H9 (cell line): Measurements from ENCODE around the gene ADSS2. TPM values are rescaled to one million over a fixed set of nuclear protein-coding genes. Genes with fewer than 3 reads are reported as not detected.
"Not testable (repeated sequence)": the region's sequence is repeated elsewhere in the genome, so short reads cannot be mapped to it uniquely, and the experiment has no call there.

Experiments used
- DNase-seq: peaks from one replicate; pipeline ENCODE4 v3.0.0-alpha.2; 2017
- H2AFZ ChIP-seq: one replicate; pipeline ENCODE4 v1.6.1; 2013; ENCODE audit warnings: mild to moderate bottlenecking, low read length, control low read depth, moderate library complexity
- H2AK5ac ChIP-seq: 2 replicates; pipeline ENCODE4 v1.6.1; 2013; ENCODE audit warnings: low read length, control low read depth, mixed read lengths; ENCODE audit not compliant: insufficient read length
- H2BK120ac ChIP-seq: one replicate; pipeline ENCODE4 v1.6.1; 2013; ENCODE audit warnings: low read depth, mild to moderate bottlenecking, low read length, control low read depth, inconsistent platforms; ENCODE audit not compliant: poor library complexity, severe bottlenecking
- H2BK12ac ChIP-seq: 2 replicates; pipeline ENCODE4 v1.6.1; 2013; ENCODE audit warnings: low read length, control low read depth, mixed read lengths, low read depth; ENCODE audit not compliant: insufficient read length
- H2BK15ac ChIP-seq: 2 replicates; pipeline ENCODE4 v1.6.1; 2013; ENCODE audit warnings: low read depth, low read length, control low read depth
- H2BK20ac ChIP-seq: one replicate; pipeline ENCODE4 v1.6.1; 2013; ENCODE audit warnings: low read depth, mild to moderate bottlenecking, low read length, control low read depth, inconsistent platforms; ENCODE audit not compliant: poor library complexity, severe bottlenecking
- H2BK5ac ChIP-seq: 2 replicates; pipeline ENCODE4 v1.6.1; 2013; ENCODE audit warnings: low read length, control low read depth, mixed read lengths; ENCODE audit not compliant: insufficient read length
- H3K14ac ChIP-seq: 2 replicates; pipeline ENCODE4 v1.6.1; 2013; ENCODE audit warnings: low read length, control low read depth; ENCODE audit not compliant: insufficient read depth
- H3K18ac ChIP-seq: 2 replicates; pipeline ENCODE4 v1.6.1; 2013; ENCODE audit warnings: low read depth, mild to moderate bottlenecking, mixed read lengths, low read length, control low read depth; ENCODE audit not compliant: insufficient read length
- H3K23ac ChIP-seq: 2 replicates; pipeline ENCODE4 v1.6.1; 2013; ENCODE audit warnings: low read length, control low read depth, mixed read lengths, low read depth; ENCODE audit not compliant: insufficient read length
- H3K23me2 ChIP-seq: 2 replicates; pipeline ENCODE4 v1.6.1; 2013; ENCODE audit warnings: low read depth, mild to moderate bottlenecking, mixed read lengths, low read length, control low read depth; ENCODE audit not compliant: insufficient read length, poor library complexity, severe bottlenecking
- H3K27ac ChIP-seq: 2 replicates; pipeline ENCODE4 v1.5.1; 2013; ENCODE audit warnings: low read length, control low read depth, mixed read lengths, low read depth; ENCODE audit not compliant: insufficient read length
- H3K27me3 ChIP-seq: 2 replicates; pipeline ENCODE4 v1.6.1; 2013; ENCODE audit warnings: low read length, control low read depth, inconsistent platforms; ENCODE audit not compliant: insufficient read depth
- H3K4ac ChIP-seq: 2 replicates; pipeline ENCODE4 v1.6.1; 2013; ENCODE audit warnings: low read depth, mild to moderate bottlenecking, control low read depth, inconsistent platforms, low read length, moderate library complexity
- H3K4me1 ChIP-seq: 2 replicates; pipeline ENCODE4 v1.6.1; 2013; ENCODE audit warnings: low read length, control low read depth, inconsistent platforms; ENCODE audit not compliant: insufficient read depth
- H3K4me2 ChIP-seq: 2 replicates; pipeline ENCODE4 v1.6.1; 2013; ENCODE audit warnings: low read length, control low read depth, mixed read lengths; ENCODE audit not compliant: insufficient read length, insufficient read depth
- H3K56ac ChIP-seq: 2 replicates; pipeline ENCODE4 v1.6.1; 2013; ENCODE audit warnings: low read depth, mild to moderate bottlenecking, mixed read lengths, low read length, control low read depth; ENCODE audit not compliant: insufficient read length
- H3K79me1 ChIP-seq: 2 replicates; pipeline ENCODE4 v1.6.1; 2013; ENCODE audit warnings: low read depth, mild to moderate bottlenecking, moderate library complexity, low read length, control low read depth, inconsistent platforms; ENCODE audit not compliant: insufficient read depth, poor library complexity, severe bottlenecking
- H3K79me2 ChIP-seq: 2 replicates; pipeline ENCODE4 v1.6.1; 2013; ENCODE audit warnings: low read length, control low read depth, inconsistent platforms; ENCODE audit not compliant: insufficient read depth
- H3K9ac ChIP-seq: 2 replicates; pipeline ENCODE4 v1.6.1; 2013; ENCODE audit warnings: low read length, control low read depth, mixed read lengths; ENCODE audit not compliant: insufficient read length; ENCODE audit errors: extremely low read depth
- H3K9me3 ChIP-seq: one replicate; pipeline ENCODE4 v1.6.1; 2013; ENCODE audit warnings: low read depth, low read length, inconsistent platforms; ENCODE audit not compliant: control insufficient read depth
- H3T11ph ChIP-seq: one replicate; pipeline ENCODE4 v1.6.1; 2013; ENCODE audit warnings: mild to moderate bottlenecking, low read length, control low read depth, inconsistent platforms
- H4K20me1 ChIP-seq: one replicate; pipeline ENCODE4 v1.6.1; 2013; ENCODE audit not compliant: control insufficient read depth, insufficient read length, insufficient read depth
- H4K5ac ChIP-seq: 2 replicates; pipeline ENCODE4 v1.6.1; 2013; ENCODE audit warnings: low read depth, mild to moderate bottlenecking, mixed read lengths, low read length, control low read depth; ENCODE audit not compliant: insufficient read length
- H4K8ac ChIP-seq: replicated peaks from 2 replicates; pipeline ENCODE4 v1.6.1; 2013; ENCODE audit warnings: low read length, control low read depth, mixed read lengths, low read depth; ENCODE audit not compliant: insufficient read length
- H4K91ac ChIP-seq: 2 replicates; pipeline ENCODE4 v1.6.1; 2013; ENCODE audit warnings: low read depth, mild to moderate bottlenecking, moderate library complexity, mixed read lengths, low read length, control low read depth; ENCODE audit not compliant: insufficient read length
- H3K27ac Mint-ChIP-seq, 3 experiments: 2 replicates in 2 of 3; 3 replicates in 1 of 3; pipeline ENCODE4 v1.8.0; 2020 to 2021; ENCODE audit warnings: mixed read lengths in 3 of 3, mild to moderate bottlenecking in 1 of 3, moderate library complexity in 1 of 3
- H3K27me3 Mint-ChIP-seq: 2 replicates; pipeline ENCODE4 v1.8.0; 2021; ENCODE audit warnings: low read depth, mild to moderate bottlenecking, moderate library complexity, mixed read lengths
- H3K36me3 Mint-ChIP-seq, 3 experiments: 2 replicates in 2 of 3; 3 replicates in 1 of 3; pipeline ENCODE4 v1.8.0; 2020 to 2021; ENCODE audit warnings: low read depth in 3 of 3, mixed read lengths in 3 of 3; ENCODE audit not compliant: insufficient read depth in 1 of 3
- H3K4me1 Mint-ChIP-seq, 2 experiments: 2 replicates each; pipeline ENCODE4 v1.8.0; 2020; ENCODE audit warnings: mixed read lengths in 2 of 2
- H3K4me3 Mint-ChIP-seq, 2 experiments: 2 replicates in 1 of 2; 3 replicates in 1 of 2; pipeline ENCODE4 v1.8.0; 2020 to 2021; ENCODE audit warnings: mild to moderate bottlenecking in 2 of 2, mixed read lengths in 2 of 2, moderate library complexity in 1 of 2
- H3K9me3 Mint-ChIP-seq, 2 experiments: 2 replicates in 1 of 2; 3 replicates in 1 of 2; pipeline ENCODE4 v1.8.0; 2020; ENCODE audit warnings: mild to moderate bottlenecking in 2 of 2, mixed read lengths in 2 of 2, moderate library complexity in 1 of 2
- CTCF ChIP-seq: fragments of 200-600 bp; sonication (generic); conservative IDR thresholded peaks from 3 replicates; pipeline ENCODE4 v1.8.0; 2021; ENCODE audit warnings: antibody characterized with exemption, mild to moderate bottlenecking
- WGBS: extraction: QIAGEN DNeasy Blood & Tissue Kit; methylation state at CpG from one replicate; pipeline ENCODE4 v1.1.7; 2013; ENCODE audit warnings: missing lambda C conversion rate, low lambda C conversion rate, mixed read lengths; ENCODE audit not compliant: insufficient read length; ENCODE audit errors: extremely low coverage; 5-methylcytosine and 5-hydroxymethylcytosine counted together
- long read RNA-seq: library from polyadenylated mRNA; unstranded; transcript quantifications from one replicate; pipeline ENCODE4 v2.0.0, GENCODE V29; 2020
- total RNA-seq: library from RNA; stranded (reverse); gene quantifications from 2 replicates; pipeline ENCODE4 v1.2.1, GENCODE V29; 2021

The ADSS2 gene
- 65.4 and 70.1 TPM in 2 replicates for total RNA-seq
- long read RNA-seq, transcript ADSS-201 (13 exons, 2,780 nt), result major isoform, 567 of 628 reads
- long read RNA-seq, partial matches to known transcripts, result 16 of 628 reads
- long read RNA-seq, other reads (novel, unspliced or antisense), result 45 of 628 reads

- Histone ChIP-seq H3K4ac (peak within 1 kb of the TSS; percentile 81; the same call in 1 of the 2 replicates), H2BK20ac (no peak within 1 kb of the TSS), H3K4me2 (peak within 1 kb of the TSS; percentile 77), H3K9me3 (no peaks in the 10 kb centered on the region), H4K20me1 (no peaks in the 10 kb centered on the region), H3K14ac (peak within 1 kb of the TSS; percentile 96), H3K23ac (no peak within 1 kb of the TSS), H3K79me1 (no peaks in the 10 kb centered on the region), H2BK5ac (peak within 1 kb of the TSS; percentile 89), H3K27me3 (no peaks in the 10 kb centered on the region), H2AFZ (no peak within 1 kb of the TSS), H3K18ac (peak within 1 kb of the TSS; percentile 88), H4K8ac (no peak within 1 kb of the TSS), H3K4me1 (peaks cover 11% of the 10 kb centered on the region; the same call in 1 of the 2 replicates), H3K23me2 (peaks cover 12% of the 10 kb centered on the region), H2BK15ac (peak within 1 kb of the TSS; percentile 85; the same call in 1 of the 2 replicates), H3K27ac (peak within 1 kb of the TSS; percentile 57), H4K5ac (no peak within 1 kb of the TSS), H4K91ac (no peak within 1 kb of the TSS), H3K79me2 (peaks cover 18% of the 10 kb centered on the region; the same call in 1 of the 2 replicates), H3K56ac (no peak within 1 kb of the TSS), H2BK12ac (peak within 1 kb of the TSS; percentile 70), H3T11ph (no peak within 1 kb of the TSS), H2BK120ac (no peak within 1 kb of the TSS), H3K9ac (peak within 1 kb of the TSS; percentile 97), H2AK5ac (no peak within 1 kb of the TSS)
- no peak for TF ChIP-seq CTCF
- no CpG with 5 or more reads among the region's 45 CpGs for WGBS
- H3K36me3 Mint-ChIP-seq, result peaks cover 2 to 12% (median 6%) of the 10 kb centered on the region in 3 experiments; a peak in 4 of 7 replicates
- peak within 1 kb of the TSS; percentile 77 to 91 (median 86); a peak in 6 of 7 replicates for H3K27ac Mint-ChIP-seq
- no peak for DNase-seq
- peaks cover 66 to 71% of the 10 kb centered on the region in 2 experiments for H3K4me1 Mint-ChIP-seq
- peak within 1 kb of the TSS; percentile 87 to 92 for H3K4me3 Mint-ChIP-seq
- no peaks in the 10 kb centered on the region; a peak in 1 of 5 replicates for H3K9me3 Mint-ChIP-seq
- no peaks in the 10 kb centered on the region for H3K27me3 Mint-ChIP-seq
Observed at GRCh38 chr1:244451539-244451950, at the start of gene ADSS2. ADSS2 (minus strand) TSS chr1:244451909; CDS start chr1:244451817, 92 bp downstream.

- H3K27me3 Mint-ChIP-seq, H2BK5ac ChIP-seq, H3K18ac ChIP-seq, H4K20me1 ChIP-seq, H2AK5ac ChIP-seq, H2BK20ac ChIP-seq, H3K4me1 ChIP-seq, H3K9me3 ChIP-seq, H3K14ac ChIP-seq, H3K4me2 ChIP-seq, H3K23me2 ChIP-seq, H3K4me3 Mint-ChIP-seq, H2BK15ac ChIP-seq, H2BK12ac ChIP-seq, H4K8ac ChIP-seq, H3T11ph ChIP-seq, H2BK120ac ChIP-seq, H3K79me1 ChIP-seq, H3K27ac Mint-ChIP-seq, DNase-seq, H2AFZ ChIP-seq, H3K27ac ChIP-seq, H4K5ac ChIP-seq, H3K9ac ChIP-seq, H3K4me1 Mint-ChIP-seq, H3K4ac ChIP-seq, H3K56ac ChIP-seq, H3K27me3 ChIP-seq, H3K79me2 ChIP-seq, H3K23ac ChIP-seq, H4K91ac ChIP-seq: not testable (repeated sequence)
- WGBS, result no CpG with 5 or more reads among the region's 4 CpGs
- H3K9me3 Mint-ChIP-seq, result peaks cover 17 to 18% of the 10 kb centered on the region in 2 experiments
- peaks cover 6 to 11% (median 8%) of the 10 kb centered on the region in 3 experiments; a peak in 5 of 7 replicates for H3K36me3 Mint-ChIP-seq
Observed at GRCh38 chr1:244500515-244500914, 48.8 kb upstream of the ADSS2 start.
